Erythroblast (primary cell): ENCODE data around the gene AAK1.

Experiments
- GATA1 ChIP-seq: IDR thresholded peaks from 2 replicates; pipeline ENCODE4 v1.6.1; 2011; ENCODE audit warnings: low read depth, mild to moderate bottlenecking, control low read depth, low read length, moderate library complexity
- POLR2A ChIP-seq: IDR thresholded peaks from 2 replicates; pipeline ENCODE4 v1.6.1; 2011; ENCODE audit warnings: mild to moderate bottlenecking, low read length

GRCh38 chr2:69561101-69561500, 82.4 kb downstream of the AAK1 start:
- TF ChIP-seq POLR2A (no peak), GATA1 (no peak)
